WI38 (cell line): ENCODE measurements around the gene SRSF12.
"Not testable (repeated sequence)": the region's sequence is repeated elsewhere in the genome, so short reads cannot be mapped to it uniquely, and the experiment has no call there.

Source experiments
- H3K4me3 ChIP-seq: 2 replicates; pipeline ENCODE4 v1.5.1; 2011; ENCODE audit warnings: low read depth, mild to moderate bottlenecking, control low read depth, low read length
- CTCF ChIP-seq: IDR thresholded peaks from 2 replicates; pipeline ENCODE4 v1.5.1; 2012; ENCODE audit warnings: low read depth, mild to moderate bottlenecking, control low read depth, low read length

Gene SRSF12

GRCh38 chr6:89069536-89070163, 48.2 kb downstream of the SRSF12 start:
- no peak overlapping the region for H3K4me3 ChIP-seq
- no peak for TF ChIP-seq CTCF

GRCh38 chr6:89068695-89069094, 49.2 kb downstream of the SRSF12 start:
- H3K4me3 ChIP-seq, result no peak overlapping the region
- no peak for TF ChIP-seq CTCF

- no peak for TF ChIP-seq CTCF
- no peak overlapping the region for H3K4me3 ChIP-seq
These were observed 50.1 kb downstream of the SRSF12 start for GRCh38 chr6:89067796-89068195.

- H3K4me3 ChIP-seq, result no peak overlapping the region
- no peak for TF ChIP-seq CTCF
These were observed 50.8 kb downstream of the SRSF12 start for GRCh38 chr6:89066940-89067646.

GRCh38 chr6:89066121-89066520, 51.8 kb downstream of the SRSF12 start:
- not testable (repeated sequence) for H3K4me3 ChIP-seq

- H3K4me3 ChIP-seq, result not testable (repeated sequence)
These were observed 52.9 kb downstream of the SRSF12 start for GRCh38 chr6:89064931-89065330.

- no peak overlapping the region for H3K4me3 ChIP-seq
- TF ChIP-seq CTCF, result no peak
These were observed 54.0 kb downstream of the SRSF12 start for GRCh38 chr6:89063881-89064280.

GRCh38 chr6:89059227-89059626, 58.6 kb downstream of the SRSF12 start:
- no peak overlapping the region for H3K4me3 ChIP-seq
- no peak for TF ChIP-seq CTCF
